Measurements from ENCODE around the gene STX3.
"Not testable (repeated sequence)": the region's sequence is repeated elsewhere in the genome, so short reads cannot be mapped to it uniquely, and the experiment has no call there.

The STX3 gene

DNA sequence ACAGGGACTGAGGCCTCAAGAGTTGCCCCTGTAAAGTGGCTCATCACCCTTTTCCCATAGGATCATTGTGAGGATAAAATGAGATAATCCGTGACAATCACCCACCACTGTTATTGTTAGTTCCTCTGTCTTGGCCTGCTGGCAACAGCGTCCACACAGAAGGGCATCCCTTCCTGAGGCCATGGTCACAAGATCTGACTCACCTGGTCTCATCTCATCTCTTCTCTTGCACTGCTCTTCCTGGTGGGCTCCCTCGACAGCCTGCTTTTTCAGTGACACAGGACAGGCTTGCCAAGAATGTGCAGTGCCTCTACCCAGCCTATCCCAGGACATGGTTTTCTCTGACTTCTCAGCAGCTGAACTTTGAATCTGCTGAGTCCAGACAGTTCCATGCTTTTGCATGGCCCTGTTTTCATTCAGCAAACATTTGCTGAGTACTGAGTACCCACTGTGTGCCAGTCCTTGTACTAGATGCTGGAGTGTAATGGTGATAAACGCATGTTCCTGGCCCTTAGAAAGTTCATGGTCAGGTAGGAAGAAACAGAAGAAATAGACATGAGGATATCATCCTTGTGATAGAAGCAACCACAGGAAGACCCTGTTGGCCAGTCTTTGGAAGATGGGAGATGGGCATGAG lies 3.3 kb downstream of the STX3 start:
- no peak for DNase-seq (ENCODE audit: low spot score)

DNA sequence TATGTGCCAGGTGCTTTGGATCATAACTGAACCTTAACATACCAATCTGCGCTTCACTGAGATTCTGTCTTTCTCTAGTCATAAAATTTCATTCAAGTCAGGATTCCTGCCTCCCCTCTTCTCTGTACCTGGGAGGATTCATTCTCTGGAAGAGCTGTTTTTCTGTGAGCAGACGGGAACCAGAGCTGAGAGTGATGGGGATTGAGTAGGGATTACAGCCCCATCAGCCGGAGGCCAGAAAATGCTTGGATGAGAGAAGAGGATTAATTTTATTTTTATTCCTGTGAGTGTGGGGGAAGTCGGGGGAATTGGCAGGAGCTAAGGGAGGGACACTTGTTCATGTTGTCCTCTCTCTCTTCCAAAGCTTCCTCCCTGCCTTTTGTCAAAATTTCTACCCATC lies 4.7 kb downstream of the STX3 start:
- DNase-seq (ENCODE audit: low spot score) = no peak

DNA sequence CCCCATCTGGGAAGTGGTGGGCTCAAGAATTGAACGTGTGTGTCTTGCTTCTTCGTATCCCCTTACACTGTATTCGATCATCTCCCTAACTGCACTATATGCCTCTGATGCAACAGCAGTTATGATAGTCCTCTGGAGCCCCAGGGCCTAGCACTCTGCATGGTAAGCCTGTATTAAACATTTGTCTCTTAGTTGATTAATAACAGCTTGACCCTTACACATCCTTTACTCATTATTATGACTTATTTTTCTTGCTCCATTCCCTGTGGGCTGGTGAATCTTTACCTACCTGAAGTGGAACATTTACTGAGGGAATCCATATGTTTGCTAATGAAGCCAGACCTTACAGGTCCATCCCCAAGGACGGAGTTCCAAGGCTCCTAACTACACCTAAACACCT lies 5.6 kb downstream of the STX3 start:
- no peak for DNase-seq (ENCODE audit: low spot score)

DNA sequence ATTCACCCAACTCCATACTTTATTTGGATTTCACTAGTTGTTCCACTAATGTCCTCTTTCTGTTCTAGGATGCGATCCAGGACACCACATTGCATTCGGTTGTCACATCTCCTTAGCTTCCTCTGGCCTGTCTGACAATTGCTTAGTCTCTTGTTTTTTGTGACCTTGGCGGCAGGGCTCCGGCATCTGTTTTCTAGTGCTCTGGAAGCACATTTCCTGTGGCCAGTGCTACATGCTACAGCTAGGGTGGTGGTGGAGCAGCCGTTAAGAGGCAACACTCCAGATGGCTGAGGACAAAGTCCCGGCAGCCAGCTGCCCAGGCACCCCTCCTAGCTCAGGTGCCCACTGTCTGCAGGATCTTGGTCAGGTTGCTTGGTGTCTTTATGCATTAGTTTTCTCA lies 6.8 kb downstream of the STX3 start:
- no peak for DNase-seq (ENCODE audit: low spot score)

DNA sequence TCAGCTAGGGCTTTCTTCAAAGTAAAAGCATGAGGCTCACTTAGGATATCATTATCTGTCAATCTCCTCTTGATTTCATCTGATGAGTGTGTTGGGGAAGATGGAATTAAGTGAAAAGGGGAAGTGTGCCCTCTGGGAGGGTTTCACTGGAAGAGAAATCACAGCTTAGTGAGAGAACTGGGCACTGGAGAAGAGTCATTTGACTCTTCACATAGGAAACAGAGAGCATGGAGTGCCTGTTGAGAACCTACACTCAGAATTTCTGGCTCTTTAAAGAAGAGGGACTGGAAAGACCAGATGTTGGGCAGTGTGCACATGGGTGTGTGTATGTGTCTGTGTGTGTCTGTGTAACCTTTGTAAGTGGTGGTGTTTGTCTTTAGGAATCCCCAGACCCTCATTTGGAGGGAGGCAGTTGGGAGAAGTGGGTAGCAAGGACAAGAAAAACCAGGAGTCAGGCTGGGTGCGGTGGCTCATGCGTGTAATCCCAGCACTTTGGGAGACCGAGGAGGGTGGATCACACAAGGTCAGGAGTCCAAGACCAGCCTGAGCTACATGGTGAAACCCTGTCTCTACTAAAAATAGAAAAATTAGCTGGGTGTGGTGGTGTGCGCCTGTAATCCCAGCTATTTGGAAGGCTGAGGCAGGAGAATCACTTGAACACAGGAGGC lies 10.0 kb downstream of the STX3 start:
- DNase-seq (ENCODE audit: low spot score) = no peak

DNA sequence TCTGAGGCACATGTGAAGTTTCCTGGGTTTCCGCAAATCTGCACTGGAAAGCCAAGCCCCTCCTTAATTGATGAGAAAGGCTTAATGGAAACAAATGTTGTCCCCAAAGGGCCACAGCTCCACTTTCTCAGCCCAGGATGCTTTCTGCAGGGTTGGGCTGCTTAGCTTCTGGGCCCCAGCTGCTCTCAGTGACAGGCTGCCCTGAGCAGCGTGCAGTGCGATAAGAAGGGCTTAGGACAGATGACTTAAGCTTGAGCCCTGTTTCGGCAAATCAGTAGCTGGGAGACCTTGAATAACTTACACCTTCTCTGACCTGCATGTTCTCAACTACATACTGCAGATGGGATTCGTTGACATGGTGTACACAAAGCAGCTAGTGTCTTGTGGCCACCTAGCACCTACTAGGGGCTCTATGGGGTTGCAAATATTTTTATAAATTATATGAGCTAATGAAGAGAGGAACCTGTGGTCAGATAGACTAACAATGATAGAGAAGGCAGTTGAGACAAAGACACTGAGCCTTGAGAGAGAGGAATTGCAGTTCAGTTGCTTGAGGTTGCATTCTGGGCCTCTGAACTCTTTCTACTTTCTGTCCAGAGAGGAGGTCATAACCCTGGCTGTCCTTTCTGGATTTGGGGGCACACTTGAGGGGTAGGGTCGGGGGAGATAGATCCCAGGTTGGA lies 11.5 kb downstream of the STX3 start:
- DNase-seq (ENCODE audit: low spot score) = no peak

DNA sequence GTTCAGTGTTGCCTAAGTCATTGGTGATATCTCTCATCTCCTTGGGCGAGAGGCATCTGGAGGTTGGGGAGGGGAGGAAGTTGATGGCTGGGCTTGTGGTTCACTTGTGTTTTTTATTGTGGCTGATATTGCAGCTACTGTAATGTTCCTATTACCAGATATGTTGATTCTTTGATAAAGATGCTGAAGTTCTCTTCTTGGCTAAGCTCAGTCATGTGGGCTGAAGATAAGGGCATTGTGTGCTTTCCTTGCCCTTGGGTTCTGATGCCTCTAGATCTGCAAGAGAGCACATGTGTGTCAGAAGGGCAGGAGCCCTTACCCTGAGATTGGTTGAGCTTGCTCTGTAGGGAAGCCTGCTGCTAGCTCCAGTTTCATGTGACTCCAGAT lies 12.0 kb downstream of the STX3 start:
- DNase-seq (ENCODE audit: low spot score) = no peak

DNA sequence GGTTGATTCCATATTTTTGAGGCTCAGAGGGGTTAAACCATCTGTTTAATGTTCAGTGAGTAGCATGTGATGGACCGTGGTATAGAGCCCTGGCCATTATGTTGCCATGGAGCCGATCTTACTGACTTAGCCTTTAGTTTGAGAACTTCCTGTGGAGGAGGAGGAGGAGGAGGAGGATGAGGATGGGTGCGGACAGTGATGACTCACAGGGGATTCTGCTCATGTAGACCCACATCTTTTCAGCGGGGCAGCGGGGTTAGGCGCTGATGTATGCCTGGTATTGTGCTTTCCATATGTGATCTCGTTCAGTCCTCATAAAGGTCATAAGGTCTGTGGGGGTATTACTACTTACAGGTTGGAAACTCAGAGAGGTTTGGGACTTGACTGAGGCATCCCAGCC lies 13.9 kb downstream of the STX3 start:
- no peak for DNase-seq (ENCODE audit: low spot score)

DNA sequence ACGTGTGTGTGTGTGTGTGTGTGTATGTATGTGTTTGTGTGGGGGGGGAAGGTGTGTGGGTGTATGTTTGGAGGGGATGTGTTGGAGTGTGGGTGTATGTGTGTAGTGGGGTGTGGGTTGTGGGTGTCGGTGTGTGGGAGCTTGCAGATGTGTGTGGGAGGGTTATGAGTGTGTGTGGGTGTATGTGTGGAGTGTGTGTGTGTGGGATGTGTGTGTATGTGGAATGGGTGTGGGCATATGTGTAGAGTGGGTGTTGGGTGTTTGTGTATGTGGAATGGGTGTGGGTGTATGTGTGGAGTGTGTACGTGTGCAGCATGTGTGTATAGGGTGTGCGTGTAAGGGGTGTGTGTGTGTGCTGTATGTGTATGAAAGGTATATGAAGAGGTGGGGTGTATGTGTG lies 14.7 kb downstream of the STX3 start:
- no peak for DNase-seq (ENCODE audit: low spot score)

DNA sequence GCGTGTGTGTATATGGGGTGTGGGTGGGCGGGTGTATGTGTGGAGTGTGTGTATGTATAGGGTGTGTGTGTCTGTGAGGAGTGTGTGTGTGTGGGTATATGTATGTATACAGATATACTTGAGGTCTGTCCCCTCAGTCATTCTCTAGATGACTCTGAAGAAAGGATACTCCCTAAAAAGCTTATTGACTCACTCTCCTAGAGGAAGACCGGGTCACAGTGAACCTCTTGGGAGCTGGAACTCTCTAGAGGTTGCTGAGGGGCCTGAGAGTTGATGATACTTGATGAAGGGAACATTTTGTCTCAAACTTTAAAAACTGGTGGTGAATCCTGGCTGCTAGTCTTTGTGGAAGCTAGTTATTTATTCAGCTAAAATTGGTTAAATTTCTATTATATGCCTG lies 15.1 kb downstream of the STX3 start:
- DNase-seq (ENCODE audit: low spot score) = peak; percentile 22

DNA sequence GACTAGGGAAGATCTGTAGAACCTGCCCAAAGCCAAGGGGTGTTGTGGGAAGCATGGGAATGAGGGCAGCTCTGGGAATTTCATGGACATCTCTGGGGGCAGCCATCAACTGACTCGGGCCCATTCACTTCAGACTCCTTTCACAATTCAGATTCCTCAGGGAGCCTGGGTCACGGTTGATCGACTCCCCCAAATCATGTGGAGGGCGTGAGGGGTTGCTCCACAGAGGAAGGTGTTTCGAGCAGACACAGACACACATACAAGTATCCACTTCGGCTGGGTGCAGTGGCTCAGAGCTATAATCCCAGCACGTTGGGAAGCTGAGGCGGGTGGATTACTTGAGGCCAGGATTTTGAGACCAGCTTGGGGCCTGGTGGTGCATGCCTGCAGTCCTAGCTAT lies 15.7 kb downstream of the STX3 start:
- no peak for DNase-seq (ENCODE audit: low spot score)

DNA sequence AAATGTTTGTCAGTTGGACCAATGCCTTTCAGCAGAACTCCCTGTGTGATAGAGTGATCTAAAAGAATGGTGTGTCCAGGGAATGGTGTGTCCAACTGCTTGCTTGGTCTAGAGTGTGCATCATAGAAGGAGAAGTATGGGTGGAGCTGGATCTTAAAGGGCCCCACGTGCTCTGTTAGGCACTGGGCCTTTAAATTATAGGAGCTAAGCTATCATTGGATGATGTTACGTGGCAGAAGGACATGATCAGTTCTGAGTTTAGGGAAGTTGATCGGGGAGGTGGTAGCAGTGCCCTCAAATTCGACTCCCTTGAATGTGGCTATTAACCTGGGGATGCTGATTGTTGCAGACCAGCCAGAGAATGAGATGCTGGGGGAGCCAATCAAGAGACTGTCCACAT lies 16.4 kb downstream of the STX3 start:
- no peak for DNase-seq (ENCODE audit: low spot score)

DNA sequence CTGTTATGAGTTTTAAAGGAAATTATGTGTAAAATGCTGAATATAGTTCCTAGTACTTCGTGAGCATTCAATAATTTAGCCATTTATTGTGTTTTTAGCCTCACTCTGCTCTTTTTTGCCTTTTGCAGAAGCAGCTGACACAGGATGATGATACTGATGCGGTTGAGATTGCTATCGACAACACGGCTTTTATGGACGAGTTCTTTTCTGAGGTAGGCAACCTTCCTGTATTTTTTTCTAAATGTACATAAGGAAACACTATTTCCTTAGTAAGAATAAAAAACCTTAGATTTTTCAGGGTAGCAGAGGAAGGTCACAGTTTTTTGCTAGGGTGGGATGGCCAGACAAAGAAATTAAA lies 17.9 kb downstream of the STX3 start:
- no peak for DNase-seq (ENCODE audit: low spot score)

DNA sequence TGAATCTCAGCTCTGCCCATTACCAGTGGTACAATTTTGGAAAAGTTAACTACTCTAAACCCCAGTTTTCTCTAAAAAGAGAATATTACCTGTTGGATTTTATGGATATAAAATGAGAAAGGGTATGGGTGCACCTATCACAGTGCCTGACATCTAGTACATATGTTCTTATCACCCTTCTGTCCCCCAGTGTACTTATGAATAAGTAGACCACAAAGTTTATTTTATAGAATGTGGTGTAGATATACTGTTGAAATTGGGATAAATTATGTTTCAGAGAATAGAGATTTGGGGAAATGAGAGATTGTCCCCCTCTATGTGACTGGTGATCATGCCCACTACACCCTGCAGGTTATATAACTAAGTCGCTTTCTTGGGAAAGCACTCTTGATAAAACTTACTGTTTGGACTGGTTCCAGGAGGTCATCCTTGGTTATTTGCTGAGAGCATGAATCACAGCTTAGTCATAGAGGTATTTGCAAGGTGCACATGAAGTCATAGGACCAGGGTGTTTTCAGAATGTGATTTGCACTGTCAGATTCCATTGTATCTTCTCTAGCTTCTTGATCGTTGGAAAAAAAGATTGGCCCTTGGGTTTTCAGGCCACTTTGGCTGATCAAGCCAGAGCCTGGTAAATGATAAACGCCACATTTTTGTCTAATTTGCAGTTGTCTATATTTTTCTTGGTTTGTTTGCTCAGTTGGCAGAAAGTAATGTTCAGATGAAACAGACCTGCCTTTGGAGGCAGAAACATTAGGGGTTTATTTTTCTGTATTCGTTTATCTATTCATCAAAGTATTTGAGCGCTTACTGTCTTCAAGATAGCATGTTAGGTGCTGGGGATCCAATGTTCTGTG lies 21.3 kb downstream of the STX3 start:
- DNase-seq (ENCODE audit: low spot score) = peak; percentile 73

DNA sequence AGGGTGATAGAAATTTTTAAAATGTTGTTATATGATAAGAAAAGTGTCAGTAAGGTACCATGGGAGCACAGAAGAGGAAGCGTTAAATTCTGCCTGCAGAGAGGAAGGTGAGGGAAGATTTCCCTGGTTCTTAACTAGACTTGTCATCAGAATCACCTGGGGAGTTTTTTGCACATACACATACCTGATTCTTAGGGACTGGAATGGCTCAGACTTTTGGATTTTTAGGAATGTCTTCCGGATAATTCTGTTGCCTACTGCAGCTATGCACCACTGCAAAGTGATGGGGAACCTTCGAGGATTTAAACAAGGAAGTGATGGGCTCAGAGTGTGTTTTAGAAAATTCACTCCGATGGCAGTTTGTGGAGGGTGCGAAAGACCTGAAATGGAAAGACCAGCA lies 21.9 kb downstream of the STX3 start:
- DNase-seq (ENCODE audit: low spot score) = no peak

DNA sequence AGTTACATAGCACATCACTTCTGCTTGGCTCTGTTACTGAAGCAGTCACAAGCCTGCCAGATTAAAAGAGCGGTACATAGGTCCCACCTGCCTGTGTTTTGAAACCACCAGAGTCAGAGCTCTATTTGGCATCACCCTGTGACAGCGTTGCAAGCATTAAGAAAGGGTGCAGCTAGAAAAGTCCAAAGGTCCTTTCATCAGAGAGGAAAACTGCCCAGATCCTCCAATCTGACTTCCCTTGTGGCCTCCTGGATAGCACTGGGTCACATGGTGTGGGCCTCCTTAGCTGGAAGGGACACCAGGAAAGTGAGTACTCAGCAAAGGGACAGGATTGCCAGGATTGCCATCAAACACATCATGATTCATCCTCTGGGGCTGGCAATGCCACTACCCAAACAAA lies 22.9 kb downstream of the STX3 start:
- DNase-seq (ENCODE audit: low spot score) = no peak

DNA sequence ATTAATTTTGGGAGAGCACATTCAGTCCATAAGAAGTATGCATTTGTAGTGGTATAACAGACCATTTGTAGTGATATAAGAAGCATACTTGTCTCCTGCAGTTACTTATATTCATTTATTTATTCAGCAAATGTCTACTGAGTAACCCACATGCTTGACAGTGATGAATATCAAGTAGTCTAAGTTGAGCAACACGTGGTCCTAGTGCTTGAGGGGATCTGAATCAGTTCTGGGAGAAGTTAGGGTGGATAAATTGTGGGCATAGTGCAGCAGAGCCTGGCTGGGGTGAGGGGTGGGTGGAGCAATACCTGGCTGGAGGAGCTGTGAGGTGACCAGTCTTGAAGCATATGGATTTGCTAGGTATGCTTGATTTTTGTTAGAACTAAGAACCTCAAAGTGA lies 24.3 kb downstream of the STX3 start:
- no peak for DNase-seq (ENCODE audit: low spot score)

DNA sequence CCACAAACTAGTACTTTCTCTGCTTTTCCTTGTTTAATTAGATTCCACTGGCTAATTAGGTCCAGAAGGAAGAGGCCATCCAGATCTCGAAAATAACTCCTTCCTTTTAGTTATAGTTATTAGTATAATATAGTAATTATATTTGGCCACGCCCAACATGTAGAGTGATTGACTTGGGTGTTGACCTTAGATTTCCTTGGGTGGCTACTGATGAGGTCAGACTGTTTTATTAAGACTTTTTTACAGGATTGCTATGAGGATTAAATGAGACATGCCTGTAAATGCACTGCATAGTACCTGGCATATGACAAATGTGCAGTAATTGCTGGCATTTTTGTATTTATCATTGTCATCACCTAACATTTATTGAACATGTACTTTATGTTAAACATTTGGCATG lies 26.9 kb downstream of the STX3 start:
- DNase-seq (ENCODE audit: low spot score) = no peak

DNA sequence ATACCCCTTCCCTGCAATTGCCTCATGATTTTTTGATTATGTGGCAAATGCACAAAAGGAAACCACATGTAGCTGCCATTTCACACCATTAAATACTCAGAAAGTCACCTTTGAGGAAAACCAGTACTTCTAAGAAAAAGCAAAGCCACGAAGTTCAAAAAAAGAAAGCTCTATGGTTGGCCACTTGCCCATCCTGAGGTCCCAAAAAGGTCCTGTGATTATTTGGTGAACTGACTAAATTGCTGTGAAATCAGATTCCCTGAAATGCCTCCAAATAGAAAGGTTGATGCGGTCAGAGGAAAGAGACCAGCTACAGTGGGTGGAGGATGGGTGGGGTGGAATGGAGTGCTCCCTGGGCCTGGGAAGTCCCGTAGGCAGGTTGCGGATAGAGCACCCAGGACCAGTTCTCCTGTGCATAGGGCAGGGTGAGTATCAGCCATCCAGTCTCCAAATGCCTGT lies 28.5 kb downstream of the STX3 start:
- DNase-seq (ENCODE audit: low spot score) = no peak

DNA sequence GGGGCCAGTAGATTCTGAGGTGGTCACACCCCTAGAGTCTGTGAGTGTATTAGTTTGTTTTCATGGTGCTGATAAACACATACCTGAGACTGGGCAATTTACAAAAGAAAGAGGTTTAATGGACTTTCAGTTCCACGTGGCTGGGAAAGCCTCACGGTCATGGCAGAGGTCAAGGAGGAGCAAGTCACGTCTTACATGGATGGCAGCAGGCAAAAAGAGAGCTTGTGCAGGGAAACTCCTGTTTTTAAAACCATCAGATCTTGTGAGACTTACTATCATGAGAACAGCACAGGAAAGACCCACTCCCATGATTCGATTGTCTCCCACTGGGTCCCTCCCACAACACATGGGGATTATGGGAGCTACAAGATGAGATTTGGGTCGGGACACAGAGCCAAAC lies 29.3 kb downstream of the STX3 start:
- not testable (repeated sequence) for DNase-seq (ENCODE audit: low spot score)

DNA sequence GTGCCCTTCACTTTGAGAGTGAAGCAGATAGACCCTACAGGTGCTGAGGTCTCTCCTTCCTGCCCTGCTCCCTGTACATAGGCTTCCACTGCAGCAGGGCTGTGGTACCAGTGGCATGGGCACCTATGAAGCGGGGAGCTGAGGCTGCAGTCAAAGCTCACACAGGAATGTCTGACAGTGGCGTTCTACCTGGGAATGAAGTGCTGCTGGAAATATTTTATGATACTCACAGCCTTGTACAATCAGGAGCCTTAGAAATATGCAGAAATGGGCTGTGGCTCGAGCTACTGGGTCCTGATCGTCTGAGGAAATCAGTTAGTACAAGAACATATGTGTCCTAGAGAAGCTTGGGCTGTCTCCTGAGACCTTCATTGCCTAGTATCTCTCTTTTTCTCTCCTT lies 30.6 kb downstream of the STX3 start:
- DNase-seq (ENCODE audit: low spot score) = no peak

DNA sequence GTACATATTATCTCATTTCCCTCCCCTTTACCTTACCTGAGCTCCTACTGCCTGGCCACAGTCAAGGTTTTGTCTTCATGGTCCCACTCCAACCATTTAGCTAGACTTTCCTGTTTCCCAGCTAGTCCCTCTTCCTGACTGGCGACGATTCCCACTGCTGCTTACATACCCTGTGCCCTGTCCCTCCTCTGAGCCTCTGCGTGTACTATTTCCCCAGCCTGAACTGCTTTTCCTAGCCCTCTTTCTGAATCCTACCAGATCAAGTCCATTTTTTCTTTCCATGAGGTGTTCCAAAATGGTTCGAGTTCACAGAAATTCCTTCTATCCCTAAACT lies 32.0 kb downstream of the STX3 start:
- no peak for DNase-seq (ENCODE audit: low spot score)

DNA sequence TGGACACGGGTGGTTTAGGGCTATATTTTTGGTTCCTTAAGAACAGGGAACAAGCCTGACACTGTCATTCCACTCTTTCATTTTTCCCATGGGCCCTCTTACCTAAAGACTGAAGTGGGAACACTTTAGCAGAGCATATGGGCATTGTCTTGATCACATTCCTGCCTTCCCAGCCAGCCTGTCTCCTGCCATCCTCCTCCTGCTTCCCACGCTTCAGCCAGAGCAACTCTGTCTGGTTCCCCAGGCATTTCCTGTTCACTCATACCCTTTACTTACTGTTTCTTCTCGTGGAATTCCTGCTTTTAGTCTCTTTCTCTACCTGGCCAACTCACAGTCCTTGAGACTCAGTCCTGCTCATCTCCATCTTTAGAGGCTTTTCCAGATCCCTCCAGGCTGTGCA lies 32.6 kb downstream of the STX3 start:
- DNase-seq (ENCODE audit: low spot score) = peak; percentile 77
